HG03565 (cell line): ENCODE results near the gene KCNC1.

Source experiments
- ATAC-seq: cut with Tn5 transposase; IDR thresholded peaks from one replicate; pipeline ENCODE4 v1.9.1; 2021; ENCODE audit warnings: mild to moderate bottlenecking, moderate library complexity; ENCODE audit not compliant: unreplicated experiment

KCNC1 gene

DNA sequence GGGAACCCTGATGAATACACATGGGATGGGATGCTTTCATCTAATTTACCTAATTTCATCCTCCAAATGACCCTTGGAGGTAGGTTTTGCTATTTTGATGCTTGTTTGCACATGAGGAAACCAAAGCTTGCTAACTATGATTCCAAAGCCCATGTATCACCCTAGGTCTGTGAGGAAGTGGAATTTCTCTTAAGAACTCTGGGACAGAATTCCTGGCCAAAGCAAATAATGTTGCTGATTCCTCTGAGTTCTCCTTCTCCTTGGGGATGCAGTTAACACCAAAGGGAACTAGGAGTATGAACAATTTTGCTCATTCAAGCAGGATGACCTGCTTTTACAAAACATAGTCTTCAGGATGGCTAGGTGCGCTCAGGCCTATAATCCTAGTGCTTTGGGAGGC, 80.0 kb downstream of the KCNC1 start:
- no peak for ATAC-seq

DNA sequence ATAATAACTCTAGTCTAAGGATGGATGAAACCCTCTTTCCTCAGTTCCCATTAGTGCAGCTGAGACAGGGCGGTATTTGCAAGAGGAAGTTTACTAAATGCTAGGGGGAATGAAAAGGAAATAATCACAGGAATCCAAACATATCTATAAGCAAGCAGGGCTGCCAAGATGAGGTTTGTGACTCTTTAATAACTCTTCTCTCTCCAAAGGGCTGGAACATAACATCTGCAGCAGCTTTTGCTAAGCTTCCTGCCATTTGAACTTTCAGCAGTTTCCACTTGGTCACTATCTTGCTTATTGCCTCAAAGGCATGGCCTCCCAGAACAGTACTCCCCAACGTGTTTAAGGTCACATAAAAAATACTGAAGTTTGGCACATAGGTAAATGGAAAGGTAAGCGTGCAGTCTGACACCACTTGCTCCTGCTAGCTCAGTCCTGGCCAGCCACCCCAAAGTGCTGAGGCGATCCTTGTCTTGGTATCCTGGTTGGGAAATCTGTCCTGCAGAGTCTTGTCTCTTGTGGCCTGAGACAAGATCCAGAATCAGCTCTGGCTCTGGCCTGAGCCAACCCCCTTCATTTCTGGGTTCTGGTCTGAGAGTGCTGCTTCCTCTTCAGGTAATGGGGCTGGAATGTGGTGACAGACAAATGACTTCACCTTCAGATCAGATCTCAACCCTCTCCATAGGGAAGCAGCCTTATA, 81.8 kb downstream of the KCNC1 start:
- ATAC-seq = no peak

DNA sequence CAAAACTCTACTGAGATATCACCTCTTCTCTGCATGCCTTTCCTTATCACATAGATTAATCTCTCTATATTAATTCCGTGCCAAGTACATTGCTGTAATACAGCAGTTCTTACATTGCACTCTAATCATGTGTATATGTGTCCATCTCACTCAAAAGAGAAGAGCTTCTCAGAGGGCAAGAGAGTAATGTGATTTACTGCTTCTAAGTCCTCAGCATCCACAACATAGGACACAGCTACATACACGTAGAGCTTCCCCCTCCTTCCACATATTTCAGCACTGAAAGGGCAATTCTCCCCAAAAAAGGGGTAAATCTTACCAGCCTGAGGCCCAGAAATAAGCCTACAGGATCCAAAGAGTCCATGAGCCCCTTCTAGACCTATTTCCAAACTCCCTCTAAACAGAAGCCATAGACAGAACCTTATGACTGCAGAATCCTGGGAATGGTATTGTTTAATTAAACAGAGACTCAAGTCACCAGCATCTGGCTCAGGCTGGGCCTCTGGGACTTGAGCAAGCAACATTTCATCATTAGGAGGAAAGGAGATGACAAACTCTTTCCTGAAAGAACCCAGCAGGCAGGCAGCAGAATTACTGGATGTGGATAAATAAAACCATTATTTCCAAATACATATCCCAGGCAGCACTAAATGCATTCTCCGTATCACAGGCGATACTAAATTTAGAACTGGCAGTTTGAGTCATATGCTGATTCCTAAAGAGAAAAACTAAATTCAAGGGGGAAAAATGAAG, 87.2 kb downstream of the KCNC1 start:
- no peak for ATAC-seq

DNA sequence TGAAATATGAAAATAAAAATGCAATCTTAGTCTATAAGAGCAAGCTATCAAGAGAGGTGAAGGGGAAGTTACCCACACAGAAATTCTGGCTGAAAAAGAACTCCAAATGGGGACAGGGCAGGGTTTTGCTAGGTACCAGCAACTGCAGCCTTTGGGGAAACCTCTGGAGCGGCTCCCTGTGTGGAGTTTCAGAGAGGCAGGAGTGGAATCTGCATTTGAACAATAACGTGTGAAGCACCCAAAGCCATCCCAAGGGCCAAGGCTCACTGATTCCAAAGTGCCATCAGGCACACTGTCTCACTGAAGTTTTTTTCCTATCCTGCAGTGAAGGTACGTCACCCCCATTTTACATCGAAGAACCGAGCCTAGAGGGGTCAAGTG, 87.8 kb downstream of the KCNC1 start:
- no peak for ATAC-seq

DNA sequence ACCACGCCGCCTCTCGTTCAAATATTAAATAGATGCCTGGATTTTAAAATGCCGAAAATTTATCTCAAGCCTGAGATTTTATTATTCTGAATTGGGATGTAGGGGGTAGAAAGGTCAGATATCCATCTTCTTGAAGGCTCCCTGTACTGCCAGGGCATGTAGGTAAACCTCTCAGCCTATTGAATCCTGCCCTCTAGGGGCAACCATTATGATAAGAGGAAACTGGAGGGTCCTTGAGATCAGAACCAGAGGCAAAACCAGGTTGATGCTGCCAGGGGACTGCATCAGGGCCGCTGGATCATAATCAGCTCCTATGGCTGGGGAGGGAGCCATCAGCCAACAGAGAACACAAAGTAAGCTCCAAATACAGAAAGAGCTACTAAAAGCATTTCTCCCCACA, 92.4 kb downstream of the KCNC1 start:
- ATAC-seq = no peak

DNA sequence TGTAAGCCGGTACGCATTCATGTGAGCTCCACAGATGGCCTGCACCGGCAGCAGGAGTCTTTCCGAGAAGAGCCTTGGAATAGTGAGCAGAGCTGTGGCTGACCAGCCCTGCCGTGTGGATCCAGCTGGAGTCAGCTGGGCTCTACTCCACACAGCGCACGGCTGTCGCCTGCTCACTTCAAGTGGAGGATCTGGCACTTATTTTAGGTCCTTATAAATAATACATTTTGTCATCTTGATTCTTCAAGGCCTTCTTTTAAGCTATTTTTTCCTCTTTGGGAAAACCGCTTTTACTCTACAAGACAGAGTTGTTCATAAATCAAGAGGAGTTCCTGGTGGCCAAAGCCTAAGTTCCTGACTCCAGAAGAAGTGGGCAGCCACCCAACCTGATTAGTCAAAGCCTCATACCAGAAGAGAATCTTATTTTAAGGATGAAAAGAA, 93.8 kb downstream of the KCNC1 start:
- no peak for ATAC-seq

DNA sequence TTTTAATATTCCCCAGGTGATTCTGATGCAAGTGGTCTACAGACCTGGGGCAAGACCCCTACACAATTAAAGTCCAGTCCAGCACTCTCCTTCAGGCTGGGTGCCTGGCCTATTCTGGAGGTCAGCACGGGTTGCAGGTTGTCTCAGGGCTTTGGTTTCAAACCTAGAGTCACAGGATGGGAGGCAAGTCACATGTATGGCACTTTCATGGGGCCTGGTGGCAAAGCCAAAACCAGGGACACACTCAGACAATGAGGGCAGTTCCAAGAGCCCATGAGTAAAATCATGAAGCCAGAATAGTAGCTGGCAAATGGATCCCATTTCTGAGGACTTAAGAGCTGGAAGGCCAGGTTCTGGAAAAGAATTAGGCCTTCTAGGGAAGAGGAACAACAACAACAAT, 96.6 kb downstream of the KCNC1 start:
- ATAC-seq = no peak

DNA sequence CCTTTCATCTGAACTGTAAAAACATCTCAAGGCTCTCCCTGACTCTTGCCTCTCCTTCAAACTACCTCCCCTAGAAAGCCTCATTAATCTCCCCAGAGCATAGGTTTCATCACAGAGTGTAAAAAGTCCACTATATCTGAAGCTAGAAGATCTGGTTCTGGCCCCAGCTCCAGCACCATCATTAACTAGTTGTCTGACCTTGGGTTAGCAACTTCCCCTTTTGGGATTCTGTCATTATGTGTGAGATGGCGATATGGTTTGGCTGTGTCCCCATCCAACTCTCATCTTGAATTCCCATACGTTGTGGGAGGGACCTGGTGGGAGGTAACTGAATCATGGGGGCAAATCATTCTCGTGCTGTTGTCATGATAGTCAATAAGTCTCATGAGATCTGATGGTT, 97.3 kb downstream of the KCNC1 start:
- no peak for ATAC-seq
